ENCODE measurements around the gene FBN1.

FBN1 gene

DNA sequence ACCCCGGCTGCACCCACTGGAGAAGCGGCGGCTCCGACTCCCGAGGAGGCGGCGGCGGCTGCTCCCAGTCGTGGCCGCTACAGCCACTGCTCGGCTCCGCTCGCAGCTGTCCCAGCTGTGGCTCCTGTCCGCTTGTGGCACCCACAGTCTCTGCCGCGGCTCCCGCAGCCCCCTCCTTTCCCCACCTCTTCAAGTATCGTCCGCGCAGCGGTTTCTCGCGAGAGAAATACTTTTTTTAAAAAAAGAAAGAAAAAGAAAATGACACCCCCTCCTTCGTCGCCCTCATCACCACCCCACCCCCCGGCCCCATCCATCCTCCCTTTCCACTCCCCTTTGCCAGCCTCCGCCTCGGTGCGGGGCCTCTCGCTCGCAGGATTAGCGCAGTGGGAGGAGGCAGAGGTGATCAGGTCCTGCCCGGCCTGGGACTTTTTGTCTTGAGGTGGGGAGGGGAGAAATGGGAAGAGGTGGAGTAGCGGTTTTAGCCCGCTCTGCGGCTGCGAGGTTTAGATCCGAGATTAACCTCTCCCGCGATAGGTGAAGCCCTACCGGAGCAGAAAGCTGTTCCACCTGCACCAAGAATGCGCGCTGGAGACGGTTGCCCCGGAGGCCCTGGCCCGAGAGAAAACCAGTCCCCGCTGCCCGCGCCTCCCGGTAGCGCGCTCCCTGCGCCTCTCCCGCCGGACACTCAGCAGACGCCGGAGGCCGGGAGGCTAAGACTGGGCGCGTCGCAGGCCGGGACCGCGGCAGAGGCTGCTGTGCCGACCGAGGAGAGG, at the start of gene FBN1:
Gene FBN1, minus strand, starts transcription at position 152 of the 773 bp plus-strand sequence. CDS start 940 bp downstream, outside the sequence.
- no peak for DNase-seq

- DNase-seq = no peak
These were observed 48.0 kb upstream of the FBN1 start for GRCh38 chr15:48693484-48693883.

GRCh38 chr15:48688493-48688892, 43.0 kb upstream of the FBN1 start:
- no peak for DNase-seq

- no peak for DNase-seq
These were observed 38.7 kb upstream of the FBN1 start for GRCh38 chr15:48683991-48684765.

GRCh38 chr15:48682942-48683651, 37.6 kb upstream of the FBN1 start:
- no peak for DNase-seq

- no peak for DNase-seq
These were observed 35.8 kb upstream of the FBN1 start for GRCh38 chr15:48681353-48681752.

GRCh38 chr15:48680841-48681240, 35.3 kb upstream of the FBN1 start:
- DNase-seq = no peak

- DNase-seq = no peak
These were observed 34.4 kb upstream of the FBN1 start for GRCh38 chr15:48679952-48680351.

DNA sequence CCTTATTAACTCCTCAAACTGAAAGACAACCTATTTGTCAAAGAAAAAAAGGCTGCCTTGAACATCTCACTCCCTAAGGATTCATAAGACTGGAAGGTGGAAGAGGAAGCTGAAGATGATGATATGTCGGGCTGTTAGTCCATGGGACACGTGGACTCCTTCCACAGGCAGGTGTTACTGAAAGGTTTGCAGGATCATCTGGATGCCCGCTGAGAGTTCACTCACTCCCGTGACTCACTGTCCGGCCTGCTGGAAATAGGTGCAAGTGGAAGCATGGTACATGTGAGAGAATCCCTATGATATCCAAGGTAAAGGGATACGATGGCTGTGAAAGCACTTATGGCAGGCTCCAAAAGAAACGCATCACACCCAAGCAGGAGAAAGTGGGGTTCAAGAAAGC, 33.3 kb upstream of the FBN1 start:
- no peak for DNase-seq

- no peak for DNase-seq
These were observed 32.3 kb upstream of the FBN1 start for GRCh38 chr15:48677821-48678220.

DNA sequence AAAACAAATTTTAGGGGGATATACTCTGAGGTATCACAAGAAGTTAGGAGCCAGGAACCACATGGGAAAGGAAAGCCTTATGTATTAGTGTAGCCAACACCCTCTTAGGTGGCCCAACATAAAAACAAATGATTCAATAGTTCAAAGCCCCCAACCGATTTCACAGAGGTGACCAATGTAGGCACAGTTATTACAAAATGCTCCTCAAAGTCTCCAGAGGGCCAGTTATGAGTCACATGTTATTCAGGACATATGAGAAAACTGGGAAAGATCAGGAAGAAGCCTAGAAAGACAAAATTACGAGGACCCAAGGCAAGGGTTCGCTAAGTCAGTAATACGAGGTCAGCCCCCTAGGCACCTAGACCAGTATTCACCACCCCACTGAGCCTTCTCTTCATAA, 29.9 kb upstream of the FBN1 start:
- DNase-seq = no peak

GRCh38 chr15:48674876-48675275, 29.4 kb upstream of the FBN1 start:
- no peak for DNase-seq

- DNase-seq = no peak
These were observed 26.7 kb upstream of the FBN1 start for GRCh38 chr15:48672206-48672605.

DNA sequence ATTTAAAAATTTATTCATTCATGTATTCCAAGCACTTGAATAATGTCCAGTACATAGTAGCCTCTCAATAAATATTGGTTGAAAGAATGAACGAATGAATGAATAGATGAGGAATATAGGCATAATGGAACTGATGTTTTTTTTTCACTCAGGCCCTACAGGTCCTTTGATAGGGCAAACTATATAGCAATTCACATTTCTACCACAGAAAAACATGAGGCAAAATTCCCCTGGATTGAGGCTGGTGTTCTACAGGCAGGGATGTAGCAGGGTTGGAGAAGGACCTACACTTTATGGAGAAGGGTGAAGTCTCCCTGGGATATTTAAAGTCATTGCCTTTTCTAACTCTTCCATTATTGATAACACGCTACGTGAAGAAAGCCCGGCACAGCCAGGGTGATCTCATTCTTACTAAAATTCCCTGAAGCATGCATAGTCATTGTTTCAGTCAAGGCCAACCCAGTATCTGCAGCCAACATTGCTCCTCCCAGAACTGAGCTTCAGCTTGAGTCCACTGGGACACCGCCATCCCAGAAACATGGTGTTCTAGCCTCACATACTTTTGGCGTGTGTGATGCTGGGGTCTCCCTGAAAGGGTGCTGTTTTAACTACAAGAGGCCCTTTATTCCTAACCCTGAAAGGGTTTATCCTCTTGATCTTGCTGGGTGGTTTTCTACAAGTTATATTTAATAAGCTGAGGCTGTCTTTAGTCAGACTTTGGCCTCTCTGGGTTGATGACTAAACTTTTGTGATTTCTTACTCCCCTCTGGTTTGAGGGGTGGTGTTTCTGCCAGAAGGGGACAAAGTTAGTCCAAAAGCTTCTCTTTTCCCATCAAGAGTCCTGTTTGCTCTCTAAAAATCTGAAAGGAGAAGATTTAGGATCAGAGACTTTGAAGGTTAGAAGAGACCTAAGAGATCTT, 25.9 kb upstream of the FBN1 start:
- no peak for DNase-seq

DNA sequence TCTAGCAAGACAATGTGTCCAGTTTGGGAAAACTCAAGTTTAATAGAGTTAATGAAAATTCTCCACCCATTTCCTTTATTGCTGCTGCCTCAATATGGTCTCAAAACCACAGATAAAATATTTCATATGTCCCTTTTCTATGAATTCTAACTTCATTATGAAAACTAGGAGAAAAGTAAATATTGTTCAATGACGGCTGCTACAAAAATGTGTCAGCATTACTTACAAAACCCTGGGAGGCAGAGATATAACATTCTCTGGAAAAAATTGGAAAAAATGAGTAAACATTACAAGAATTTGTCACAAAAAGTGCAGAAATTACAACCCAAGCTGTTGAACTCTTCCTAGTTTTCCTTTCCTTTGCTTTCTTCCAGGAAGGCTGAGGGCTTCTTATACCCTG, 22.2 kb upstream of the FBN1 start:
- DNase-seq = no peak

- DNase-seq = no peak
These were observed 18.9 kb upstream of the FBN1 start for GRCh38 chr15:48664436-48664835.

- DNase-seq = no peak
These were observed 12.6 kb upstream of the FBN1 start for GRCh38 chr15:48657950-48658591.

GRCh38 chr15:48654801-48655200, 9.3 kb upstream of the FBN1 start:
- DNase-seq = no peak

GRCh38 chr15:48653913-48654670, 8.6 kb upstream of the FBN1 start:
- no peak for DNase-seq

GRCh38 chr15:48653216-48653615, 7.7 kb upstream of the FBN1 start:
- DNase-seq = no peak

GRCh38 chr15:48652510-48653076, 7.1 kb upstream of the FBN1 start:
- DNase-seq = no peak
